Tibial nerve (tissue), 3 donors: ENCODE results near the gene PLCB4.

Source experiments
- POLR2A ChIP-seq, 2 donors: fragments of 450-650 bp; IDR thresholded peaks; one replicate each; pipeline ENCODE4 v1.6.1; 2017; ENCODE audit warnings: antibody characterized with exemption in 2 of 2, mild to moderate bottlenecking in 2 of 2, moderate library complexity in 2 of 2
- TF ChIP-seq, protein P1 (sequence below), 5 experiments: fragments of 200-600 bp in 3 of 5; fragments of 450-650 bp in 2 of 5; sonication (generic) in 3 of 5; IDR thresholded peaks; one replicate each; pipeline ENCODE4 v1.5.1; 2016 to 2019; ENCODE audit warnings: antibody characterized with exemption in 5 of 5, mild to moderate bottlenecking in 3 of 5, moderate library complexity in 2 of 5

GRCh38 chr20:9204979-9205378 is 136.1 kb downstream of the PLCB4 start:
- TF ChIP-seq POLR2A (IDR thresholded peaks at IDR 0.05) = no peak
- TF ChIP-seq, protein P1, sequence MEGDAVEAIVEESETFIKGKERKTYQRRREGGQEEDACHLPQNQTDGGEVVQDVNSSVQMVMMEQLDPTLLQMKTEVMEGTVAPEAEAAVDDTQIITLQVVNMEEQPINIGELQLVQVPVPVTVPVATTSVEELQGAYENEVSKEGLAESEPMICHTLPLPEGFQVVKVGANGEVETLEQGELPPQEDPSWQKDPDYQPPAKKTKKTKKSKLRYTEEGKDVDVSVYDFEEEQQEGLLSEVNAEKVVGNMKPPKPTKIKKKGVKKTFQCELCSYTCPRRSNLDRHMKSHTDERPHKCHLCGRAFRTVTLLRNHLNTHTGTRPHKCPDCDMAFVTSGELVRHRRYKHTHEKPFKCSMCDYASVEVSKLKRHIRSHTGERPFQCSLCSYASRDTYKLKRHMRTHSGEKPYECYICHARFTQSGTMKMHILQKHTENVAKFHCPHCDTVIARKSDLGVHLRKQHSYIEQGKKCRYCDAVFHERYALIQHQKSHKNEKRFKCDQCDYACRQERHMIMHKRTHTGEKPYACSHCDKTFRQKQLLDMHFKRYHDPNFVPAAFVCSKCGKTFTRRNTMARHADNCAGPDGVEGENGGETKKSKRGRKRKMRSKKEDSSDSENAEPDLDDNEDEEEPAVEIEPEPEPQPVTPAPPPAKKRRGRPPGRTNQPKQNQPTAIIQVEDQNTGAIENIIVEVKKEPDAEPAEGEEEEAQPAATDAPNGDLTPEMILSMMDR (IDR thresholded peaks at IDR 0.05) = no peak
